Epithelial cell of proximal tubule (primary cell): Measurements from ENCODE around the gene PPFIA1. TPM values are rescaled to one million over a fixed set of nuclear protein-coding genes. Genes with fewer than 3 reads are reported as not detected.

Source experiments
- DNase-seq: peaks from one replicate; pipeline ENCODE4 v3.0.0-alpha.2; 2011; ENCODE audit warnings: low read depth
- H3K4me3 ChIP-seq: 2 replicates; pipeline ENCODE4 v1.5.1; 2011; ENCODE audit warnings: low read depth, mild to moderate bottlenecking, low read length
- CTCF ChIP-seq: conservative IDR thresholded peaks from 2 replicates; pipeline ENCODE4 v1.5.1; 2012; ENCODE audit warnings: low read depth, mild to moderate bottlenecking, low read length
- total RNA-seq: library from RNA; depleted of rRNA; stranded (reverse); fragments of >200 nt; gene quantifications from 2 replicates; pipeline ENCODE4 v1.2.3, GENCODE V29; 2015

PPFIA1 gene
- total RNA-seq, 1 donor from 2014 or later: 18.0 TPM

DNA sequence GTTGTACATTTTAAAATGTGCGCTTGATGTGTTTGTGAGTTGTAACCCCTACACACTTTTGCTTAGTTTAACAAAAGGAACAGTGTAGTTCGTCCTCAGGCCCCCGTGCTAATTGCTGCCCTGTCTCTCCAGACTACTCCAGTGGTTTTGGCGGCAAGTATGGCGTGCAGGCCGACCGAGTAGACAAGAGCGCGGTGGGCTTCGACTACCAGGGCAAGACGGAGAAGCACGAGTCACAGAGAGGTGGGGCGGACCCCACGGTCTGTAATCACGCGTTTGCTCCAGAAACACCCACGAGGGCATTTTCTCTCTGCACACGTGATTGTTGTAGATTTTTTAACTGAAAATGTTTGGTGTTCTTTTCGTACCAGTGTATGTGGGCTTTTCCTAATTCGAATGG lies 146.4 kb downstream of the PPFIA1 start:
- no peak for TF ChIP-seq CTCF
- no peak for DNase-seq
- H3K4me3 ChIP-seq: no peak overlapping the region

DNA sequence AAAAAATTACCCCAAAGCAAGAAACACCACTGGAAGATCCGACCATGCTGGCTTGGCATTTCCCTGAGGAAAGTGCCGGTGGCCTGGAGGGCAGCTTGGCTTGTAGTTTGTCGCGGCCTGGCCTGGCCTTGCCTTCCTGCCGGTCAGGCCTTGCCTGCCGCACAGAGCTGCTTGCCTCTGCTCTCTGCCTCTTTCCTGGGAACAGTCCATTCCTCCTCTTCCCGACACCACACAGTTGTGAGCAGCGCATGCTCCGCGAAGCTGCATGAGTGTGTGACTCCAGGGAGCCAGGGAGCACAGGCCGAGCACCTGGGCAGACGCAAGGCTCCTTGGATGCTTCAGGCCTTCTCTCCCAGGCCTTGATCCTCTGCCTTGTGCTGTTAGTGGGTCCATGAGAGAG lies 147.6 kb downstream of the PPFIA1 start:
- no peak overlapping the region for H3K4me3 ChIP-seq
- no peak for DNase-seq
- no peak for TF ChIP-seq CTCF

GRCh38 chr11:70419307-70420007 lies 149.0 kb downstream of the PPFIA1 start:
- no peak for TF ChIP-seq CTCF

GRCh38 chr11:70420008-70420464 lies 149.5 kb downstream of the PPFIA1 start:
- H3K4me3 ChIP-seq: no peak overlapping the region
- no peak for DNase-seq
- TF ChIP-seq CTCF: no peak

More at GRCh38 chr11:70419307-70420007, 149.0 kb downstream of the PPFIA1 start:
- H3K4me3 ChIP-seq: no peak overlapping the region
- DNase-seq: no peak

DNA sequence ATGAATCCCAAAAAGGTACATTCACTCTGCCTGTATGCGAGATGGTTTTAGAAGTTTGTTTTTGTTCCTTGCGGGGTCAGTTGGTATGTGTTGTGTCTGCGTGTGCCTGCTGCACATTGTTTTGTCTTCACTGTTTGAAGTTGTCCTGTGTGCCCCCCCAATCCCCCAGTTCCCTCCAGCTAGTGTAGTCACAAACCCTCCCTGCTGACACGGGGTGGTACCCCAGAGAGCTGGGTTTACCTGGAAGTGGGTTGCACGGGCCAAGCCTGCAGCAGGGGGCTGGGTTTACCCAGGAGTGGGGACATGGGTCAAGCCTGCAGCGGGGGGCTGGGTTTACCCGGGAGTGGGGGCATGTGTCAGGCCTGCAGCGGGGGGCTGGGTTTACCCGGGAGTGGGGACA lies 150.0 kb downstream of the PPFIA1 start:
- DNase-seq: no peak
- no peak for TF ChIP-seq CTCF
- H3K4me3 ChIP-seq: no peak overlapping the region

- no peak for DNase-seq
- TF ChIP-seq CTCF: no peak
- no peak overlapping the region for H3K4me3 ChIP-seq
Measured at GRCh38 chr11:70421123-70421522, 150.6 kb downstream of the PPFIA1 start.
